NB4 (cell line): ENCODE data around the gene TBL1Y.
"Not testable (repeated sequence)": the region's sequence is repeated elsewhere in the genome, so short reads cannot be mapped to it uniquely, and the experiment has no call there.

ENCODE experiments used
- MYC ChIP-seq: IDR thresholded peaks from 2 replicates; pipeline ENCODE4 v1.6.1; 2011; ENCODE audit warnings: low read depth, low read length
- POLR2A ChIP-seq: IDR thresholded peaks from 2 replicates; pipeline ENCODE4 v1.6.1; 2011; ENCODE audit warnings: mild to moderate bottlenecking; ENCODE audit not compliant: insufficient read length; ENCODE audit errors: extremely low read depth

GRCh38 chrY:7080548-7080947 is 170.1 kb downstream of the TBL1Y start:
- TF ChIP-seq POLR2A, MYC: not testable (repeated sequence)
